Spleen (tissue), 11 donors: ENCODE measurements around the gene GET4. TPM values are rescaled to one million over a fixed set of nuclear protein-coding genes. Genes with fewer than 3 reads are reported as not detected.

Source experiments
- DNase-seq: peaks from one replicate; pipeline ENCODE4 v3.0.0-alpha.2; 2020
- H3K27ac ChIP-seq, 8 donors: fragments of 200-600 bp; sonication (generic) in 7 of 8; 1 replicate in 4 of 8; 2 replicates in 4 of 8; pipeline versions ENCODE4 v1.5.0 to v1.8.0; 2016 to 2021; ENCODE audit warnings: inconsistent platforms in 4 of 8, mild to moderate bottlenecking in 4 of 8, moderate library complexity in 1 of 8
- H3K27me3 ChIP-seq, 7 donors: fragments of 200-600 bp; sonication (generic) in 6 of 7; replicated peaks in 1 of 7; 1 replicate in 4 of 7; 2 replicates in 3 of 7; pipeline versions ENCODE4 v1.5.0 to v1.8.0; 2016 to 2021; ENCODE audit warnings: inconsistent platforms in 3 of 7, mild to moderate bottlenecking in 1 of 7
- H3K36me3 ChIP-seq, 6 donors: fragments of 200-600 bp; sonication (generic) in 5 of 6; 1 replicate in 4 of 6; 2 replicates in 2 of 6; pipeline versions ENCODE4 v1.5.0 to v1.8.0; 2016 to 2021; ENCODE audit warnings: inconsistent platforms in 2 of 6
- H3K4me1 ChIP-seq, 6 donors: fragments of 200-600 bp; sonication (generic) in 5 of 6; 1 replicate in 3 of 6; 2 replicates in 3 of 6; pipeline versions ENCODE4 v1.5.0 to v1.8.0; 2016 to 2021; ENCODE audit warnings: inconsistent platforms in 3 of 6
- H3K4me3 ChIP-seq, 8 donors: fragments of 200-600 bp; sonication (generic) in 7 of 8; 1 replicate in 4 of 8; 2 replicates in 4 of 8; pipeline versions ENCODE4 v1.5.0 to v1.8.0; 2016 to 2021; ENCODE audit warnings: inconsistent platforms in 4 of 8, mild to moderate bottlenecking in 4 of 8, moderate library complexity in 2 of 8
- H3K9me3 ChIP-seq, 8 donors: fragments of 200-600 bp; sonication (generic) in 7 of 8; 1 replicate in 4 of 8; 2 replicates in 4 of 8; pipeline versions ENCODE4 v1.5.0 to v1.8.0; 2016 to 2021; ENCODE audit warnings: inconsistent platforms in 4 of 8
- CTCF ChIP-seq, 11 experiments: fragments of 200-600 bp in 7 of 11; fragments of 450-650 bp in 4 of 11; sonication (generic) in 4 of 11; IDR thresholded peaks in 8 of 11; conservative IDR thresholded peaks in 3 of 11; 1 replicate in 7 of 11; 2 replicates in 4 of 11; pipeline versions ENCODE4 v1.4.0 to v1.8.0; 2016 to 2021; ENCODE audit warnings: antibody characterized with exemption in 11 of 11, inconsistent platforms in 4 of 11, mild to moderate bottlenecking in 1 of 11
- POLR2A ChIP-seq, 3 donors: fragments of 450-650 bp; IDR thresholded peaks; one replicate each; pipeline ENCODE4 v1.5.1; 2017; ENCODE audit warnings: antibody characterized with exemption in 3 of 3, mild to moderate bottlenecking in 1 of 3
- POLR2AphosphoS5 ChIP-seq, 3 donors: sonication (generic); formaldehyde crosslinking; IDR thresholded peaks; one replicate each; pipeline ENCODE4 v1.5.1; 2017; ENCODE audit warnings: antibody characterized with exemption in 3 of 3
- WGBS, 5 donors: extraction: QIAGEN DNeasy Blood & Tissue Kit in 3 of 5; methylation state at CpG; one replicate each; pipeline versions ENCODE4 v1.1.5 to v1.1.7; 2013 to 2018; 5-methylcytosine and 5-hydroxymethylcytosine counted together
- intact Hi-C: fragments of 100-400 bp; cut with DNase I; formaldehyde crosslinking; loops from one replicate; pipeline ENCODE4 v1.15.0; 2023; ENCODE audit warnings: low total_unique reads
- polyA plus RNA-seq, 3 donors: library from polyadenylated mRNA; stranded (reverse); fragments of 200-250 nt; gene quantifications; one replicate each; pipeline ENCODE4 v1.2.1, GENCODE V29; 2013
- total RNA-seq, 7 donors: library from RNA; depleted of rRNA in 3 of 7; stranded (reverse); fragments of >200 nt in 3 of 7; fragmentation: NEBNext Ultra II Directional in 4 of 7; extraction: Animal tissue kit (Norgen Biotek cat#: 25700) in 4 of 7; gene quantifications; one replicate each; pipeline versions ENCODE4 v1.1.0 to v1.2.1, GENCODE V29; 2016 to 2021
- donor health status: healthy with polysubstance abuse.
- donor health status: DM: no; HTN: no; CAD: no; lungs with moderate emphysema.
- donor health status: DM: no; HTN: no; CAD: no.
- donor health status: Bipolar disorder and iron deficiency.
- donor health status: healthy.
- donor health status: DM: no; HTN: no; CAD: no.
- donor health status: DM: yes; HTN: yes; CAD: no.

The GET4 gene
- total and polyA plus RNA-seq, 10 donors: 25.4 to 63.0 (median 36.1) TPM

- Histone ChIP-seq H3K27ac (peak overlapping the region in 2 of 8 donors; percentile 14 to 82), H3K36me3 (peaks cover 0 to 37% (median 7%) of the 10 kb centered on the region in 6 donors), H3K4me1 (peaks cover 21 to 79% (median 57%) of the 10 kb centered on the region in 6 donors), H3K9me3 (no peaks in the 10 kb centered on the region), H3K4me3 (no peak overlapping the region), H3K27me3 (no peaks in the 10 kb centered on the region)
- TF ChIP-seq CTCF (IDR thresholded peaks at IDR 0.05 in 8 of 11, conservative IDR thresholded peaks at IDR 0.05 in 3 of 11): no peak
- no peak for TF ChIP-seq POLR2AphosphoS5 (IDR thresholded peaks at IDR 0.05)
- no peak for TF ChIP-seq POLR2A (IDR thresholded peaks at IDR 0.05)
- WGBS, 5 donors: 78 to 96% (median 90%) methylated on average over 8 of the region's 8 CpGs
- peak; percentile 48 for DNase-seq
- intact Hi-C loops: loop anchor here (10.0 kb wide), 1 partner anchor 49 kb away; no protein-coding TSS in a partner anchor
Observed at GRCh38 chr7:833601-834258, 42.6 kb upstream of the GET4 start.

GRCh38 chr7:834277-834676 is 42.1 kb upstream of the GET4 start:
- peak overlapping the region in 2 of 8 donors; percentile 14 to 82 for H3K27ac ChIP-seq
- peaks cover 0 to 42% (median 12%) of the 10 kb centered on the region in 6 donors for H3K36me3 ChIP-seq
- H3K9me3 ChIP-seq: no peaks in the 10 kb centered on the region
- no peak for TF ChIP-seq POLR2A (IDR thresholded peaks at IDR 0.05)
- TF ChIP-seq POLR2AphosphoS5 (IDR thresholded peaks at IDR 0.05): peak in 1 of 3 donors; percentile 22
- H3K4me1 ChIP-seq: peaks cover 21 to 73% (median 57%) of the 10 kb centered on the region in 6 donors
- H3K4me3 ChIP-seq: no peak overlapping the region
- H3K27me3 ChIP-seq: no peaks in the 10 kb centered on the region
- intact Hi-C loops: loop anchor here (10.0 kb wide), 1 partner anchor 49 kb away; no protein-coding TSS in a partner anchor
- 70 to 91% (median 81%) methylated on average over 12 of the region's 12 CpGs for WGBS, 5 donors
- peak; percentile 57 for DNase-seq

GRCh38 chr7:835021-835420 is 41.3 kb upstream of the GET4 start:
- intact Hi-C loops: loop anchor here (10.0 kb wide), 1 partner anchor 50 kb away; no protein-coding TSS in a partner anchor

More at GRCh38 chr7:835021-835420, 41.3 kb upstream of the GET4 start:
- H3K4me1 ChIP-seq: peaks cover 21 to 67% (median 53%) of the 10 kb centered on the region in 6 donors
- WGBS, 5 donors: 89 to 97% (median 93%) methylated on average over 12 of the region's 12 CpGs
- no peaks in the 10 kb centered on the region for H3K27me3 ChIP-seq
- H3K36me3 ChIP-seq: peaks cover 0 to 47% (median 18%) of the 10 kb centered on the region in 6 donors
- H3K27ac ChIP-seq: peak overlapping the region in 2 of 8 donors; percentile 35 to 82
- DNase-seq: peak; percentile 71
- no peak overlapping the region for H3K4me3 ChIP-seq
- no peaks in the 10 kb centered on the region for H3K9me3 ChIP-seq
- TF ChIP-seq POLR2AphosphoS5 (IDR thresholded peaks at IDR 0.05) (no peak), POLR2A (IDR thresholded peaks at IDR 0.05) (no peak), CTCF (IDR thresholded peaks at IDR 0.05 in 8 of 11, conservative IDR thresholded peaks at IDR 0.05 in 3 of 11) (no peak)
